Neuronal stem cell (in vitro differentiated cells): Measurements from ENCODE around the gene ELAC1.

Source experiments
- DNase-seq: peaks from one replicate; pipeline ENCODE4 v3.0.0-alpha.2; 2013; ENCODE audit warnings: low spot score
- H2AFZ ChIP-seq: one replicate; pipeline ENCODE4 v1.6.1; 2013; ENCODE audit warnings: mild to moderate bottlenecking, low read length, inconsistent platforms
- H2AK5ac ChIP-seq: 2 replicates; pipeline ENCODE4 v1.6.1; 2013; ENCODE audit warnings: low read depth, mild to moderate bottlenecking, inconsistent platforms, low read length, moderate library complexity, mixed read lengths
- H2BK120ac ChIP-seq: 2 replicates; pipeline ENCODE4 v1.6.1; 2013; ENCODE audit warnings: low read depth, mild to moderate bottlenecking, inconsistent platforms, low read length, moderate library complexity, mixed read lengths
- H2BK12ac ChIP-seq: one replicate; pipeline ENCODE4 v1.6.1; 2013; ENCODE audit warnings: low read length, inconsistent platforms
- H2BK15ac ChIP-seq: 2 replicates; pipeline ENCODE4 v1.6.1; 2013; ENCODE audit warnings: mild to moderate bottlenecking, low read length, inconsistent platforms, mixed read lengths
- H2BK5ac ChIP-seq: one replicate; pipeline ENCODE4 v1.6.1; 2013; ENCODE audit warnings: inconsistent platforms, mild to moderate bottlenecking, low read length, moderate library complexity
- H3K14ac ChIP-seq: one replicate; pipeline ENCODE4 v1.6.1; 2013; ENCODE audit warnings: low read length, inconsistent platforms
- H3K18ac ChIP-seq: 2 replicates; pipeline ENCODE4 v1.6.1; 2013; ENCODE audit warnings: low read length, inconsistent platforms
- H3K23ac ChIP-seq: 2 replicates; pipeline ENCODE4 v1.6.1; 2013; ENCODE audit warnings: low read depth, mild to moderate bottlenecking, mixed read lengths, low read length, inconsistent platforms; ENCODE audit not compliant: poor library complexity
- H3K27ac ChIP-seq: replicated peaks from 3 replicates; pipeline ENCODE4 v1.5.1; 2013; ENCODE audit warnings: low read length, inconsistent platforms
- H3K27me3 ChIP-seq, 3 experiments: 2 replicates each; pipeline ENCODE4 v1.6.1; 2013; ENCODE audit warnings: low read length in 3 of 3, mild to moderate bottlenecking in 2 of 3, inconsistent platforms in 1 of 3, low read depth in 1 of 3, mixed read lengths in 1 of 3, moderate library complexity in 1 of 3; ENCODE audit not compliant: control insufficient read depth in 3 of 3, insufficient read depth in 3 of 3
- H3K36me3 ChIP-seq, 2 donors: replicated peaks in 1 of 2; 2 replicates each; pipeline ENCODE4 v1.6.1; 2013; ENCODE audit warnings: low read length in 2 of 2; ENCODE audit not compliant: control insufficient read depth in 2 of 2, insufficient read depth in 2 of 2
- H3K4ac ChIP-seq: 2 replicates; pipeline ENCODE4 v1.6.1; 2013; ENCODE audit warnings: inconsistent platforms, mild to moderate bottlenecking, low read length, moderate library complexity
- H3K4me1 ChIP-seq, 2 donors: 1 replicate in 1 of 2; 2 replicates in 1 of 2; pipeline ENCODE4 v1.6.1; 2013; ENCODE audit warnings: low read length in 2 of 2, low read depth in 1 of 2; ENCODE audit not compliant: control insufficient read depth in 2 of 2, insufficient read depth in 1 of 2
- H3K4me2 ChIP-seq: one replicate; pipeline ENCODE4 v1.6.1; 2013; ENCODE audit warnings: mild to moderate bottlenecking, low read length, inconsistent platforms; ENCODE audit not compliant: insufficient read depth, poor library complexity, severe bottlenecking
- H3K4me3 ChIP-seq, 2 donors: 2 replicates each; pipeline ENCODE4 v1.5.1; 2013; ENCODE audit warnings: low read length in 2 of 2, mild to moderate bottlenecking in 2 of 2, inconsistent platforms in 1 of 2, moderate library complexity in 1 of 2
- H3K79me1 ChIP-seq: one replicate; pipeline ENCODE4 v1.6.1; 2013; ENCODE audit warnings: low read depth, mild to moderate bottlenecking, inconsistent platforms, low read length, moderate library complexity
- H3K9ac ChIP-seq: one replicate; pipeline ENCODE4 v1.6.1; 2013; ENCODE audit warnings: mild to moderate bottlenecking, low read depth, low read length, inconsistent platforms; ENCODE audit not compliant: poor library complexity
- H3K9me3 ChIP-seq, 2 donors: replicated peaks in 1 of 2; 2 replicates each; pipeline versions ENCODE3 to v1.6.1; 2013; ENCODE audit warnings: low read length in 2 of 2, mild to moderate bottlenecking in 2 of 2, inconsistent platforms in 1 of 2, low read depth in 1 of 2, mixed read lengths in 1 of 2, moderate library complexity in 1 of 2; ENCODE audit not compliant: control insufficient read depth in 2 of 2, insufficient read depth in 1 of 2
- H4K8ac ChIP-seq: one replicate; pipeline ENCODE4 v1.6.1; 2013; ENCODE audit warnings: low read depth, mild to moderate bottlenecking, inconsistent platforms, low read length, moderate library complexity
- H4K91ac ChIP-seq: one replicate; pipeline ENCODE4 v1.6.1; 2013; ENCODE audit warnings: low read length, low read depth, mild to moderate bottlenecking, inconsistent platforms; ENCODE audit not compliant: poor library complexity
- WGBS, 2 donors: extraction: QIAGEN DNeasy Blood & Tissue Kit; methylation state at CpG; one replicate each; pipeline ENCODE4 v1.1.7; 2013; ENCODE audit warnings: missing lambda C conversion rate in 2 of 2, mixed read lengths in 1 of 2; ENCODE audit not compliant: insufficient read length in 2 of 2, insufficient replicate concordance in 1 of 2; ENCODE audit errors: extremely low coverage in 2 of 2; 5-methylcytosine and 5-hydroxymethylcytosine counted together

Gene ELAC1

GRCh38 chr18:50987261-50987660 is 19.4 kb downstream of the ELAC1 start:
- H3K27me3 ChIP-seq: no peaks in the 10 kb centered on the region
- H3K27ac ChIP-seq: no peak overlapping the region
- H3K9ac ChIP-seq: no peak overlapping the region
- peaks cover 0 to 10% of the 10 kb centered on the region in 2 donors for H3K4me1 ChIP-seq
- no peak overlapping the region for H2BK5ac ChIP-seq
- no peak overlapping the region for H2AK5ac ChIP-seq
- H3K9me3 ChIP-seq: peaks cover 0 to 4% of the 10 kb centered on the region in 2 donors
- no peak overlapping the region for H3K18ac ChIP-seq
- no peak overlapping the region for H3K4me2 ChIP-seq
- no peak overlapping the region for H2BK15ac ChIP-seq
- H3K14ac ChIP-seq: no peak overlapping the region
- H2BK120ac ChIP-seq: no peak overlapping the region
- no peak overlapping the region for H3K4ac ChIP-seq
- H4K8ac ChIP-seq: no peak overlapping the region
- DNase-seq: no peak
- H2AFZ ChIP-seq: no peak overlapping the region
- H3K4me3 ChIP-seq: no peak overlapping the region
- H3K79me1 ChIP-seq: no peaks in the 10 kb centered on the region
- peaks cover 1 to 53% of the 10 kb centered on the region in 2 donors for H3K36me3 ChIP-seq
- H4K91ac ChIP-seq: no peak overlapping the region
- H3K23ac ChIP-seq: no peak overlapping the region
- H2BK12ac ChIP-seq: no peak overlapping the region
- no CpG with 5 or more reads among the region's 2 CpGs for whole genome bisulfite sequencing, 2 donors

- Histone ChIP-seq H2BK12ac (no peak overlapping the region), H3K27ac (no peak overlapping the region), H2BK5ac (no peak overlapping the region), H3K4me1 (peaks cover 3 to 12% of the 10 kb centered on the region in 2 donors), H2AFZ (no peak overlapping the region), H3K9me3 (peaks cover 0 to 2% of the 10 kb centered on the region in 2 donors), H2AK5ac (no peak overlapping the region), H3K4ac (no peak overlapping the region), H3K4me3 (no peak overlapping the region), H3K27me3 (no peaks in the 10 kb centered on the region), H4K91ac (no peak overlapping the region), H4K8ac (no peak overlapping the region), H3K36me3 (peaks cover 1 to 38% of the 10 kb centered on the region in 2 donors), H3K14ac (no peak overlapping the region), H3K9ac (no peak overlapping the region), H3K79me1 (no peaks in the 10 kb centered on the region), H2BK120ac (no peak overlapping the region), H2BK15ac (no peak overlapping the region), H3K4me2 (no peak overlapping the region), H3K23ac (no peak overlapping the region), H3K18ac (no peak overlapping the region)
- no peak for DNase-seq
- WGBS, 2 donors: no CpG with 5 or more reads among the region's 3 CpGs
Measured at GRCh38 chr18:50989711-50990110, 21.9 kb downstream of the ELAC1 start.

GRCh38 chr18:50992351-50992762 is 24.5 kb downstream of the ELAC1 start:
- H3K36me3 ChIP-seq: peaks cover 0 to 14% of the 10 kb centered on the region in 2 donors
- H3K27me3 ChIP-seq: no peaks in the 10 kb centered on the region
- no peak overlapping the region for H2BK5ac ChIP-seq
- H3K79me1 ChIP-seq: no peaks in the 10 kb centered on the region
- H4K91ac ChIP-seq: no peak overlapping the region
- no peak overlapping the region for H2BK120ac ChIP-seq
- WGBS, 2 donors: no CpG with 5 or more reads among the region's 3 CpGs
- peak overlapping the region; percentile 64 for H2AFZ ChIP-seq
- H3K9me3 ChIP-seq: peaks cover 0 to 7% of the 10 kb centered on the region in 2 donors
- H3K23ac ChIP-seq: no peak overlapping the region
- H3K9ac ChIP-seq: no peak overlapping the region
- peaks cover 3 to 12% of the 10 kb centered on the region in 2 donors for H3K4me1 ChIP-seq
- peak overlapping the region; percentile 86 for H3K27ac ChIP-seq
- no peak overlapping the region for H4K8ac ChIP-seq
- peak; percentile 69 for DNase-seq
- no peak overlapping the region for H3K18ac ChIP-seq
- H3K4me2 ChIP-seq: no peak overlapping the region
- no peak overlapping the region for H2BK15ac ChIP-seq
- no peak overlapping the region for H3K14ac ChIP-seq
- no peak overlapping the region for H3K4ac ChIP-seq
- H2AK5ac ChIP-seq: no peak overlapping the region
- no peak overlapping the region for H3K4me3 ChIP-seq
- H2BK12ac ChIP-seq: no peak overlapping the region

- Histone ChIP-seq H2BK12ac (no peak overlapping the region), H3K27ac (no peak overlapping the region), H3K36me3 (no peaks in the 10 kb centered on the region), H3K18ac (no peak overlapping the region), H3K4me2 (no peak overlapping the region), H3K23ac (no peak overlapping the region), H4K91ac (no peak overlapping the region), H4K8ac (no peak overlapping the region), H2BK120ac (no peak overlapping the region), H3K14ac (no peak overlapping the region), H3K4me3 (no peak overlapping the region), H3K4ac (no peak overlapping the region), H2AK5ac (no peak overlapping the region), H2AFZ (no peak overlapping the region), H3K9ac (no peak overlapping the region), H2BK15ac (no peak overlapping the region), H3K9me3 (peaks cover 2 to 7% of the 10 kb centered on the region in 2 donors), H3K4me1 (peaks cover 3 to 12% of the 10 kb centered on the region in 2 donors), H3K79me1 (no peaks in the 10 kb centered on the region), H2BK5ac (no peak overlapping the region), H3K27me3 (peaks cover 0 to 2% (median 0%) of the 10 kb centered on the region in 3 experiments)
- WGBS, 2 donors: no CpG with 5 or more reads among the region's 2 CpGs
- no peak for DNase-seq
Measured at GRCh38 chr18:50994031-50994430, 26.2 kb downstream of the ELAC1 start.
